Renal cortical epithelial cell (primary cell): ENCODE data around the gene TEPSIN. TPM values are rescaled to one million over a fixed set of nuclear protein-coding genes. Genes with fewer than 3 reads are reported as not detected.

Experiments
- DNase-seq: peaks from one replicate; pipeline ENCODE4 v3.0.0-alpha.2; 2011; ENCODE audit warnings: low read depth
- total RNA-seq: library from RNA; depleted of rRNA; stranded (reverse); fragments of >200 nt; gene quantifications from 2 replicates; pipeline ENCODE4 v1.2.3, GENCODE V29; 2014

TEPSIN gene
- total RNA-seq, 1 donor from 2014 or later, result 14.0 TPM

DNA sequence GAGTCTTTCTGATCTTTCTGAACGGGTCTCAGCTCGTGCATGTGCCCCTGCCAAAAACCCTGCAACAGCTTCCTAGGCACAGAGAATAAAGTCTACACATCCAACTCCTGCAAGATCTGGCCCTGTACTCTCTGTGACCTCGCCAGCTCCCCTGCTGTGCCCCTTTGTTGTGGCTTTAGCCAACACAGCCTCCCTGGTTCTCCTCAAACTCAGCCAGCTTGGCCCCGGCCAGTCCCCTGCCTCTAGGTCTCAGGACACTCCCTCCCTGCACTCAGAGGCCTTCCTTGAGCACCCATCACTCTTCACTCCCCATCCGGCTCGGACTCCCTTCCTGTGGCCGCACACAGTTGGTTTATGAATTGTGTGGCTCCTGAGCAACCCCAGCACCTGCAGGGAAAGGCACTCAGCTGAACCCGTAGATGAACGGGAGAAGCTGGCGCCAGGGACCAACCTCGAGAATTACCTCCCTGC, 17.4 kb downstream of the TEPSIN start:
- no peak for DNase-seq

- DNase-seq, result no peak
Measured at GRCh38 chr17:81219476-81220180, 19.2 kb downstream of the TEPSIN start.

- no peak for DNase-seq
Measured at GRCh38 chr17:81218991-81219390, 19.9 kb downstream of the TEPSIN start.

DNA sequence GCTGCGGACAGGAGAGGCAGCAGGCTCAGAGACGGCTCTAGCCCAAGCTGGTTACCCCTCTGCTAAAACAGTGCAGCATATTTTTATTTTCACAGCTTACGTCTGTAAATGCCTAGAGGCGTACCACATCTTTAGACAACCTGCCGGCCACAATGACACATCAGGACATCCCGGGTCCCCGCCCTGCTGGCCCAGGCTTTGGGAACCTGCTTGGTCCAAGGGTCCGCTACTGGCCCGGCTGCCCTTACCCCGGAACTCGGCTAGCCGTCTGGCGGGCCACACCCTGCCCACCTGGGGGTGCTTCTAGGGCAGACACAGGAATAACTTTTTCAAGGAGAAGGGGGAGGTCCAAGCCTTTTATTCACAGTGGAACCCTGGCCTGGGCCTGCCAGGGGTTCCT, 20.4 kb downstream of the TEPSIN start:
- DNase-seq, result no peak

GRCh38 chr17:81217491-81217890, 21.4 kb downstream of the TEPSIN start:
- no peak for DNase-seq

GRCh38 chr17:81213978-81214377, 24.9 kb downstream of the TEPSIN start:
- DNase-seq, result no peak

GRCh38 chr17:81212365-81212764, 26.5 kb downstream of the TEPSIN start:
- DNase-seq, result no peak

GRCh38 chr17:81210868-81211267, 28.0 kb downstream of the TEPSIN start:
- no peak for DNase-seq

DNA sequence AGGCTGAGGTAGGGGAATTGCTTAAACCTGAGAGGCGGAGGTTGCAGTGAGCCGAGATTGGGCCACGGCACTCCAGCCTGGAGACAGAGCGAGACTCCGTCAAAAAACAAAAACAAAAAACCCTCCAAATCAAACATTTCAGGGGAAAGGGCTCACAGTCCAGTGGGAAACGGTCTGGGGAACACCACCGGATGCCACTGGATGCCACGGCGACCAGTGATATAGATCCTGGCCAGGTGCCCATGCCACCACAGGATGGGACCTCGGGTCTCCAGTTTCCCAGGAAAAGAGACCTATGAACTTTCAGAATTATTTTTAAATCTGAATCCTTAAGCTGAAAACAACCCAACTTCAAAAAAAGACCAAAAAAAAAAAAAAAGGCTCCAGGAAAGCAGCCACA, 28.4 kb downstream of the TEPSIN start:
- DNase-seq, result no peak

- no peak for DNase-seq
Measured at GRCh38 chr17:81209141-81209540, 29.7 kb downstream of the TEPSIN start.

DNA sequence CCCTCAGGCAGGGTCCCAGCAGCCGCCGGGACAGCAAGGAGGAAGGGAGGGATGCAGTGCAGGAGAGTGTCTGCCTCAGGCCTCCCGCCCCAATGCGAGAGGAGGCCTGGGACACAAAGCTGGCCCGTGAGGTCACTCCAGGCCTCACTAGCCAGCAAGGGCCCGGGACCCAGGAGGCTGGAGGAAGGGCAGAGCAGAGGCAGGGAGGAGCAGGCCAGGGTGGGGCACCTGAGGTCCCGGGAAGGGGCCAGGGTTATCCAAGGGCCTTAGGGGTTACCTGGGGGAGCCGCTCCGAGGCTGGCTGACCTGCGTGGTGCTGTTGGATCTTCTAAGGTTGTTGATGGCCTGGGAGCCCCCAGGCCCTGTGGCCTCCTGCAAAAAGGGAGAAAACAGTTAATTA, 30.2 kb downstream of the TEPSIN start:
- DNase-seq, result no peak

- DNase-seq, result no peak
Measured at GRCh38 chr17:81207610-81208581, 31.0 kb downstream of the TEPSIN start.

- DNase-seq, result no peak
Measured at GRCh38 chr17:81206657-81207056, 32.2 kb downstream of the TEPSIN start.

GRCh38 chr17:81206166-81206565, 32.7 kb downstream of the TEPSIN start:
- DNase-seq, result no peak

DNA sequence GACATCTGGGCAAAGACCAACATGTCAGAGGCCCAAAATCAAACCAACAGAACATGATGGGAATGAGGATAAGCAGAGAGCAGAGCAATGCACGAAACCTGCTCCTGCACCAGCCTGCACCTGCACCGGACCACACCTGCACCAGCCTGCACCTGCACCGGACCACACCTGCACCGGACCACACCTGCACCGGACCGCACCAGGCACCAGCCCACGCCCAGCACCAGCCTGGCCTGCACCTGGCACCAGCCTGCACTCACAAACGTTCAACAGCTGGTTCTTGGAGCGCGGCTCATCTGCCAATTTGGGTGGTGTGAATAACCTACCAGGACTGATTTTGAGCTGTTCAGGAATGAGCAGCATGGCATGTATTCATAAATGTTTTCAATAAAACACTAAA, 34.3 kb downstream of the TEPSIN start:
- no peak for DNase-seq

- no peak for DNase-seq
Measured at GRCh38 chr17:81203136-81203535, 35.7 kb downstream of the TEPSIN start.

DNA sequence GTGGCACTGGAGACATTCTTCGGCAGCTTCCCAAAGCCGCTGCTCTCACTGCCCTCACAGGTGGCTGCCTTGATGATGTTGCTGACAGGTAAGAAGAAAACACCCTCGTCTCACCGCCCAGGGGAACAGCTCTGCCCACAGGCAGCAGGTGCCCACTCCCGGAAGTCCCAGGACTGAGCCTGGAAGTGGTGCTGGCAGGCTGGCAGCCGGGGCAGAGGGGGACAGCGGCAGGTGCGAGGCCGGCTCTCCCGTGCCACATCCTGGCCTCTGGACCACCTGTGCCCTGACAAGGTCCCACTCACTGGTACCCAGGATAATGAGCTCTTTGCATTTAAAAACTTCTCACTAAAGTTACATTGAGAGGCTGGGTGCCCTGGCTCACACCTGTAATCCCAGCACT, 36.5 kb downstream of the TEPSIN start:
- no peak for DNase-seq

DNA sequence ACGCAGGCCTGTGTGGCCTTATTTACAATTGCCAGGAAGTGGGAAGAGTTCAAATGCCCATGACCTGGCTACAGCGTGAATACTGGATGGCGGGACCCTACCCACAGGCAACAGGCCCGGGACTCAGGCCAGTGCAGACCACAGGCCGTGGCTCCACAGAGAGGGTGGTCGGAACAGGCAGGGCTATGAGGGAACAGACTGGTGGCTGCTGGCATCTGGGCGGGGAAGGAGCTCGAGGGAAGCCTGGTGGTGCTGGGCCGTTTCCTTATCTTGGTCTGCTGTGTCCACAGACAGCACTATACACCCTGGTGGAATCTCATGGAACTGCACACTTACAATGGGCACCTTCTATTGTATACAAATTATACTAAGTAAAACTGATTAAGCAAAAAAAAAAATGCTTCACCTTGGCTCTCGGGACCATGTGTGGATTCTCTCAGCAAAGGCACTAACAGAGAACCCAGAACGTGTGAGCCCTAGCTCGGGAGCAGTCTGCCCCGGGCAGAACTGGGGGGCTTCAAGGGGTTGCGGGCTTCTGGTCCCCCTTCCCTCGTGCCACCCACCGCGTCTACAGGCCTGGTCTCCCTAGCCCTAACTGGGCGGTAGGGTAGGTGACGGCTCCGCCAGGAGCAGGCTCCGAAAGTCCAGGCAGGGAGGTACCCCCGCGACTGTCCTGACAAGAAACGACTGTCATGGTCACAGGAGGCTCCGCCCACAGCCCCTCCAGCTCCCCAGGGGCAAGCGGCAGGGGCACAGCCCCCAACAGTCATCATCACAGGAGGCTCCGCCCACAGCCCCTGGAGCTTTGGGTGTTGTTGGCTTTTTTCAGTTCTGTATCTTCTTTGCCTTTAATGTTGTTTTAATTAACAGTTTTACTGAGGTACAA, 37.9 kb downstream of the TEPSIN start:
- peak; percentile 52 for DNase-seq

GRCh38 chr17:81200201-81200600, 38.7 kb downstream of the TEPSIN start:
- DNase-seq, result no peak

DNA sequence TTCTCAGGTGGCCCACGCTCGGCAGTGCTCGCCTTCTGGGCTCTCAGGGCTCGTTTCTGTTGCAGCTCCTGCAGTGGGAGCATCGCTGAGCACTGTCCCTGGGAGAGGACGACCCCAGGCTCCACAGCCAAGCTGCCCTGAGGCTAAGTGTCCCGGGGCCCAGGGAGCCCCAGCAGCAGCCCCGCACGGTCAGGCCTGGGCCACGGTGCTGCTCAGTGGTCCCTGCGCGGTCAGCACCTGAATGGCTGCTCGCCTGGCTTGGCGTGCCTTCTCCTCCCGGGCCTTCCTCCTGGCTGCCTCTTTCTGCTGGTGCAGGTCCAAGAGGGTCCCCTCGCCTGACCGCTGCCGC, 39.4 kb downstream of the TEPSIN start:
- DNase-seq, result no peak

DNA sequence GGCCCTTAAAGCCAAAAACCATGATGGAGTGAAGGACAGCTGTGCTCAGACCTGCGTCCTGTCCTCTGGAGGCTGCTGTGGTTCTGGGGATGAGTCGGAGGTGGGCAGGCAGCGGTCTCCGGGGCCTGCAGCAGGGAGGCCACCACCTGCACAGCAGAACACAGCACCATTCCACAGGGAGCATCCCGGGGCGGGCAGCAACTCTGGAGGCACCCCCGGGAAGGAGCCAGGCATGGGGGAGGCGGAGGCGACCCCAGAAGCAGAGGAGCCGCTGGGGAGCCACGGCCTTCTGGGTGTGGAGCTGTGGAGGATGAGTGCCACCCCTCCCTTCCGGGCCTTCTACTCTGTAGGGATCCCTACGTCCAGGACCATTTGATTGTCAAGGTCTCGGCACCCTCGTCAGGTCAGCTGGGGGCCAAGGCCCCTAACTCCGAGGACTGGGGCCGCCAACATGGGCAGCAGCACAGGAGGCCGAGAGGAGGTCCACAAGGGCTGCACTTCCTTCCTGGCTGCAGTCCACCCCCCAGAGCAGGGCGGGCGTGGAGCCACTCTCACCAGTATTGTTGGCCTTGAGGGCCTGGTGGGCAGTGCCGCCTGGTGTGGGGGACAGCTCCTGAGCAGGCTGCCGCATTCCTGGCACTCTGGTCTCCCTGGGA, 39.9 kb downstream of the TEPSIN start:
- no peak for DNase-seq
